ENCODE data around the gene HECTD2.

DNA sequence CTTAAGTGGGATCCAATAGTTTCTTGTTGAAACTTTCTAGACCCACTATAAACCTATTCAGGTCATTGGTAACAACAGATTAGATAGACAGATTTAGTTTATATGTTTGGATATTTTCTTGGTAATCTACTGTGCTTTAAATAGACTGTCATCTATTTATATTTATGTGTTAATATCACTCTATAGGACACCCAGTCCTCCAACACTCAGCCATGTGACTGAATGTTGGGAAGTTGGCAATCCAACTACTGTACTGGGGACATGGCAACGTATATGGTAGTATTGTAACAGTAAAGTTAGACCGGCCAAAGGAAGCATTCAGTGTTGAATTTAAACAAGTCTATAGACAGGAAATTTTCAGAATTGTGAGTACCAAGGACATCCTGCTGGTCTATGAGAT lies 42.6 kb upstream of the HECTD2 start:
- TF ChIP-seq, protein P1, sequence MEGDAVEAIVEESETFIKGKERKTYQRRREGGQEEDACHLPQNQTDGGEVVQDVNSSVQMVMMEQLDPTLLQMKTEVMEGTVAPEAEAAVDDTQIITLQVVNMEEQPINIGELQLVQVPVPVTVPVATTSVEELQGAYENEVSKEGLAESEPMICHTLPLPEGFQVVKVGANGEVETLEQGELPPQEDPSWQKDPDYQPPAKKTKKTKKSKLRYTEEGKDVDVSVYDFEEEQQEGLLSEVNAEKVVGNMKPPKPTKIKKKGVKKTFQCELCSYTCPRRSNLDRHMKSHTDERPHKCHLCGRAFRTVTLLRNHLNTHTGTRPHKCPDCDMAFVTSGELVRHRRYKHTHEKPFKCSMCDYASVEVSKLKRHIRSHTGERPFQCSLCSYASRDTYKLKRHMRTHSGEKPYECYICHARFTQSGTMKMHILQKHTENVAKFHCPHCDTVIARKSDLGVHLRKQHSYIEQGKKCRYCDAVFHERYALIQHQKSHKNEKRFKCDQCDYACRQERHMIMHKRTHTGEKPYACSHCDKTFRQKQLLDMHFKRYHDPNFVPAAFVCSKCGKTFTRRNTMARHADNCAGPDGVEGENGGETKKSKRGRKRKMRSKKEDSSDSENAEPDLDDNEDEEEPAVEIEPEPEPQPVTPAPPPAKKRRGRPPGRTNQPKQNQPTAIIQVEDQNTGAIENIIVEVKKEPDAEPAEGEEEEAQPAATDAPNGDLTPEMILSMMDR (conservative IDR thresholded peaks at IDR 0.05) = no peak
- TF ChIP-seq EZH2 (IDR thresholded peaks at IDR 0.05; ENCODE audit: low read depth) = no peak
